Endothelial cell of umbilical vein (primary cell): ENCODE measurements around the gene PLSCR1. TPM values are rescaled to one million over a fixed set of nuclear protein-coding genes. Genes with fewer than 3 reads are reported as not detected.

Source experiments
- Bru-seq: library from RNA; stranded (reverse); fragments of 400-500 nt; gene quantifications from one replicate; lab custom pipeline; 2021; lab: Mats Ljungman, UMichigan
- BruChase-seq, 2 experiments: library from RNA; stranded (reverse); fragments of 400-500 nt; gene quantifications; one replicate each; lab custom pipeline; 2021; lab: Mats Ljungman, UMichigan
- BruUV-seq: library from RNA; stranded (reverse); fragments of 400-500 nt; replicated peaks from 2 replicates; lab custom pipeline; 2021; lab: Mats Ljungman, UMichigan
- CTCF ChIA-PET: fragments of 300-600, 350-600 bp; sonication (Branson Sonifier 250); formaldehyde crosslinking; loops from one replicate; lab custom pipeline; 2021; ENCODE audit warnings: antibody characterized with exemption, inconsistent platforms; lab: Charles Lee
- POLR2A ChIA-PET: fragments of 300-600, 350-600 bp; sonication (Branson Sonifier 250); formaldehyde crosslinking; loops from one replicate; lab custom pipeline; 2021; ENCODE audit warnings: antibody characterized with exemption, inconsistent platforms; lab: Charles Lee
- DNase-seq: peaks from one replicate; pipeline ENCODE4 v3.0.0-alpha.2; 2011; ENCODE audit warnings: low read depth, low spot score
- FAIRE-seq: peaks from 2 replicates; lab custom pipeline; 2011; peaks lifted over from hg19 to GRCh38; lab: Jason Lieb, UNC
- H2AFZ ChIP-seq: 2 replicates; pipeline ENCODE4 v1.6.0; 2012; ENCODE audit warnings: low read depth, low read length, control low read depth, inconsistent platforms
- H3K27ac ChIP-seq: 2 replicates; pipeline ENCODE4 v1.5.1; 2011; ENCODE audit warnings: low read depth, mild to moderate bottlenecking, control low read depth, low read length, moderate library complexity; ENCODE audit not compliant: insufficient read depth
- H3K27me3 ChIP-seq, 2 experiments: 2 replicates each; pipeline versions ENCODE4 v1.6.0 to v1.6.1; 2011; ENCODE audit warnings: low read length in 2 of 2, mixed read lengths in 1 of 2; ENCODE audit not compliant: control insufficient read depth in 2 of 2, insufficient read depth in 2 of 2
- H3K36me3 ChIP-seq, 2 experiments: 2 replicates in 1 of 2; 3 replicates in 1 of 2; pipeline ENCODE4 v1.5.1; 2011; ENCODE audit warnings: low read length in 2 of 2, mild to moderate bottlenecking in 1 of 2, moderate library complexity in 1 of 2; ENCODE audit not compliant: control insufficient read depth in 2 of 2, insufficient read depth in 2 of 2; ENCODE audit errors: extremely low read depth in 1 of 2
- H3K4me1 ChIP-seq: 3 replicates; pipeline ENCODE4 v1.5.1; 2011; ENCODE audit warnings: mild to moderate bottlenecking, low read length; ENCODE audit not compliant: control insufficient read depth, insufficient read depth; ENCODE audit errors: extremely low read depth
- H3K4me2 ChIP-seq: 2 replicates; pipeline ENCODE4 v1.6.1; 2011; ENCODE audit warnings: low read length, control low read depth, mixed read lengths; ENCODE audit not compliant: insufficient read depth
- H3K4me3 ChIP-seq, 3 experiments: fragments of 200-600 bp in 1 of 3; sonication (generic), shearing (Covaris generic) in 1 of 3; replicated peaks in 1 of 3; 2 replicates each; pipeline ENCODE4 v1.5.1; 2011 to 2016; ENCODE audit warnings: control low read depth in 3 of 3, low read length in 3 of 3, mild to moderate bottlenecking in 2 of 3, inconsistent platforms in 1 of 3, low read depth in 1 of 3, moderate library complexity in 1 of 3; ENCODE audit not compliant: insufficient read depth in 1 of 3
- H3K79me2 ChIP-seq: 2 replicates; pipeline ENCODE4 v1.6.0; 2012; ENCODE audit warnings: low read length, inconsistent platforms; ENCODE audit not compliant: control insufficient read depth, insufficient read depth
- H3K9ac ChIP-seq: replicated peaks from 2 replicates; pipeline ENCODE3; 2011; ENCODE audit warnings: low read length, control low read depth; ENCODE audit not compliant: insufficient read depth; ENCODE audit errors: extremely low read depth
- H3K9me1 ChIP-seq: replicated peaks from 3 replicates; pipeline ENCODE4 v1.6.0; 2011; ENCODE audit warnings: mild to moderate bottlenecking, low read length; ENCODE audit not compliant: control insufficient read depth, insufficient read depth; ENCODE audit errors: extremely low read depth
- H3K9me3 ChIP-seq: replicated peaks from 2 replicates; pipeline ENCODE4 v1.5.1; 2012; ENCODE audit warnings: low read length, inconsistent platforms; ENCODE audit not compliant: control insufficient read depth, insufficient read depth
- H4K20me1 ChIP-seq: replicated peaks from 2 replicates; pipeline ENCODE3; 2011; ENCODE audit warnings: mild to moderate bottlenecking, low read length; ENCODE audit not compliant: control insufficient read depth, insufficient read depth; ENCODE audit errors: extremely low read depth
- GATA2 ChIP-seq: IDR thresholded peaks from 2 replicates; pipeline ENCODE4 v1.7.0; 2011; ENCODE audit warnings: low read depth, mild to moderate bottlenecking, moderate library complexity, mixed read lengths, low read length; ENCODE audit not compliant: insufficient read length, insufficient read depth
- JUN ChIP-seq: IDR thresholded peaks from 2 replicates; pipeline ENCODE4 v1.6.1; 2011; ENCODE audit warnings: borderline replicate concordance, low read depth; ENCODE audit not compliant: insufficient read length, insufficient read depth
- POLR2A ChIP-seq: IDR thresholded peaks from 2 replicates; pipeline ENCODE4 v1.6.1; 2012; ENCODE audit warnings: low read depth, mild to moderate bottlenecking, control low read depth, low read length
- POLR2AphosphoS5 ChIP-seq: IDR thresholded peaks from 2 replicates; pipeline ENCODE4 v1.6.1; 2012; ENCODE audit warnings: low read depth, mild to moderate bottlenecking, control low read depth, low read length, moderate library complexity; ENCODE audit not compliant: insufficient read depth
- dilution Hi-C: fragments of 300-500 bp; cut with MboI; formaldehyde crosslinking; loops from one replicate; pipeline ENCODE4 v1.15.0; 2019; ENCODE audit warnings: low sequenced_read_pairs; ENCODE audit not compliant: extremely low pct_ligation_motif_present
- intact Hi-C: fragments of 100-400 bp; cut with micrococcal nuclease; formaldehyde crosslinking; loops from one replicate; pipeline ENCODE4 v1.10.0; 2022
- long read RNA-seq: library from polyadenylated mRNA; stranded (forward); transcript quantifications from one replicate; pipeline ENCODE4 v2.0.0, GENCODE V29; 2021
- polyA minus RNA-seq, 3 experiments: library from RNA; depleted of rRNA, polyadenylated mRNA; stranded (reverse); fragments of >200 nt; gene quantifications; 1 replicate in 1 of 3; 2 replicates in 2 of 3; pipeline ENCODE4 v1.2.3, GENCODE V29; 2011
- polyA plus RNA-seq, 4 experiments: library from polyadenylated mRNA; depleted of rRNA in 3 of 4; stranded (reverse) in 3 of 4; unstranded in 1 of 4; fragments of >200 nt; gene quantifications; 2 replicates each; pipeline versions ENCODE4 v1.2.1 to v1.2.3, GENCODE V29; 2011 to 2012; ENCODE audit warnings: missing spikeins in 1 of 4
- total RNA-seq: library from RNA; stranded (reverse); gene quantifications from 2 replicates; pipeline ENCODE4 v1.2.3, GENCODE V29; 2021
- TF ChIP-seq, protein P1 (sequence below): IDR thresholded peaks from 2 replicates; pipeline ENCODE4 v1.6.1; 2011; ENCODE audit not compliant: insufficient read depth, insufficient read length

Gene PLSCR1, protein sequence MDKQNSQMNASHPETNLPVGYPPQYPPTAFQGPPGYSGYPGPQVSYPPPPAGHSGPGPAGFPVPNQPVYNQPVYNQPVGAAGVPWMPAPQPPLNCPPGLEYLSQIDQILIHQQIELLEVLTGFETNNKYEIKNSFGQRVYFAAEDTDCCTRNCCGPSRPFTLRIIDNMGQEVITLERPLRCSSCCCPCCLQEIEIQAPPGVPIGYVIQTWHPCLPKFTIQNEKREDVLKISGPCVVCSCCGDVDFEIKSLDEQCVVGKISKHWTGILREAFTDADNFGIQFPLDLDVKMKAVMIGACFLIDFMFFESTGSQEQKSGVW
- total RNA-seq: 65.6 and 78.7 TPM in 2 replicates
- polyA plus RNA-seq: 53.2 and 55.5 TPM in 2 replicates
- 63.2 and 63.4 TPM in 2 replicates for polyA plus RNA-seq (2011; cell fraction: cytosol; rRNA removed)
- polyA plus RNA-seq (2011; cell fraction: nucleus; rRNA removed): 62.3 and 69.2 TPM in 2 replicates
- 42.6 and 42.7 TPM in 2 replicates for polyA plus RNA-seq (2012)
- 50.7 and 51.6 TPM in 2 replicates for polyA minus RNA-seq
- polyA minus RNA-seq (2011; cell fraction: cytosol; rRNA and poly(A)+ RNA removed): 21.2 TPM
- polyA minus RNA-seq (2011; cell fraction: nucleus; rRNA and poly(A)+ RNA removed): 145 and 179 TPM in 2 replicates
- Bru-seq, nascent RNA: percentile 93 among the genes with signal in this experiment
- percentile 72 among the genes with signal in this experiment for BruChase-seq, experiment 1, labeled RNA remaining after a 6-hour chase
- BruChase-seq, experiment 2, labeled RNA remaining after a 2-hour chase: percentile 84 among the genes with signal in this experiment
- long read RNA-seq, transcript PLSCR1-214 (8 exons, 1,443 nt): minor isoform, 16 of 171 reads
- long read RNA-seq, transcript PLSCR1-201 (9 exons, 2,233 nt): major isoform, 127 of 171 reads
- long read RNA-seq, partial matches to known transcripts: 8 of 171 reads
- long read RNA-seq, other reads (novel, unspliced or antisense): 12 of 171 reads

DNA sequence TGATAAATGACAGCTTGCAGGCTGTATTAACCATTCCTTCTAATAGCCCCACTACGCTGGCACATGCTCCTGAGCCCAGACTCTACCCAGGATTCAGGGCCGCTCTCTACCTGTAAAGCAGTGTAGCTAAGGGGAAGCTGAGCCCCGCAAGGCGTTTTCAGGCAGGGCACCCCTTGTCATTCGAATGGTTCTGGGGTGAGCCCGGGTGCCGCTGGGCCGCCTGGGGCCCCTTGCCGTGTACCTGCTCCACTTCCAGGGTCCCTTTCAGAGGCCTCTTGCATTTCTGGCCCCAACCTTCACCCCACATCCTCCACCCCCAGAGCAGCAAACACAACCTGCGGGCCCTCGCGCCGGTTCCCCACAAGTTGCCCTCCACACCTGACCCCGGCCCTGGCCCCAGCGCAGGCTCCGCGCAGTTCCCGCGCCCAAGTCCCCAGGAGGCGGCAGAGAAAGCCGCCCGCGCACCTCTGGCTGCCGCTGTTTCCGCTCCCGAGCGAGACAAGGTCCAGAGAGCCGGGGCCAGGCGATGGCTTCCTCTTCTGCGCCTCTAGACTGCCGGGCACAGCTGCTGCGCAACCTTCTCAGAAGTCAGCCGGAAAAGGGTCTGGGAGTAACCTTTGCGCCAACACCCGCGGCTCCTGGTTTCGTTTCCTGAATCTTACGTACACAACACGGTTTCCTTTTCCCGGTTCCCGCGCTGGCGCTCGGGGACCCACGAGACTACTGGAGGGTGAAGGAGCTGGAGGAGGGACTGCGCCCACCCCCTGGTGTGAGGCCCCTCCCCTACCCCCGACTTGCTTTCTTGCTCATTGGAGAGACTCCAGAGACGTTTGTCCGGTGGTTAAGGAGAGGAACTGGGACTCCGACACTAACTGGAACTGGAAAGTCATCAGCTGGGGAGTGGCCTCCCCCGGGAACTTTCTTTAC lies at the start of gene PLSCR1:
TSS of gene PLSCR1 (minus strand) at position 606 of the 927 bp plus-strand sequence. CDS start 8,055 bp downstream, outside the sequence.
- FAIRE-seq: peak; percentile 93
- H3K9ac ChIP-seq: peak within 1 kb of the TSS; percentile 87
- H3K79me2 ChIP-seq: peaks cover 37% of the 10 kb centered on the region
- H3K4me2 ChIP-seq: peak within 1 kb of the TSS; percentile 97
- no peaks in the 10 kb centered on the region for H4K20me1 ChIP-seq
- CTCF ChIA-PET: interaction anchor here (0.6 to 2.5 kb wide), 16 partner anchors 10 to 479 kb away, joined by 3 to 11 read pairs (median 3); no protein-coding TSS in a partner anchor
- intact Hi-C loops (loop anchor here (1.0 to 5.0 kb wide), 6 partner anchors 33 to 236 kb away; partner anchors contain the start of gene PLSCR2), dilution Hi-C loops (no loop called here)
- no peaks in the 10 kb centered on the region for H3K27me3 ChIP-seq
- no peak for TF ChIP-seq JUN
- TF ChIP-seq GATA2: no peak
- peak; percentile 78 for TF ChIP-seq POLR2AphosphoS5
- TF ChIP-seq, protein P1, sequence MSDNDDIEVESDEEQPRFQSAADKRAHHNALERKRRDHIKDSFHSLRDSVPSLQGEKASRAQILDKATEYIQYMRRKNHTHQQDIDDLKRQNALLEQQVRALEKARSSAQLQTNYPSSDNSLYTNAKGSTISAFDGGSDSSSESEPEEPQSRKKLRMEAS: peak; percentile 26
- peak; percentile 74 for TF ChIP-seq POLR2A
- no peaks in the 10 kb centered on the region for H3K9me3 ChIP-seq
- H3K4me1 ChIP-seq: peaks cover 9% of the 10 kb centered on the region
- H3K27ac ChIP-seq: peak within 1 kb of the TSS; percentile 78
- H2AFZ ChIP-seq: peak within 1 kb of the TSS; percentile 85
- BruUV-seq: no TSS peak
- POLR2A ChIA-PET: interaction anchor here (0.6 to 1.1 kb wide), 4 partner anchors 39 to 266 kb away, joined by 3 to 6 read pairs (median 6); no protein-coding TSS in a partner anchor
- H3K4me3 ChIP-seq: peak within 1 kb of the TSS; percentile 66 to 78 (median 66)
- H3K9me1 ChIP-seq: no peaks in the 10 kb centered on the region
- DNase-seq: peak; percentile 99
- H3K36me3 ChIP-seq: no peaks in the 10 kb centered on the region
